Keratinocyte (primary cell): ENCODE results near the gene PPP2R5E. TPM values are rescaled to one million over a fixed set of nuclear protein-coding genes. Genes with fewer than 3 reads are reported as not detected.

Source experiments
- DNase-seq: peaks from one replicate; pipeline ENCODE4 v3.0.0-alpha.2; 2011; ENCODE audit warnings: low read depth, missing footprints, low spot score
- FAIRE-seq: peaks from 2 replicates; lab custom pipeline; 2011; peaks lifted over from hg19 to GRCh38; lab: Jason Lieb, UNC
- H2AFZ ChIP-seq: 2 replicates; pipeline ENCODE4 v1.6.0; 2012; ENCODE audit warnings: low read length, control low read depth, inconsistent platforms; ENCODE audit not compliant: control insufficient read depth
- H3K27ac ChIP-seq: 2 replicates; pipeline ENCODE4 v1.5.1; 2011; ENCODE audit warnings: low read length; ENCODE audit not compliant: control insufficient read depth, insufficient read depth
- H3K27me3 ChIP-seq: 3 replicates; pipeline ENCODE4 v1.6.0; 2011; ENCODE audit warnings: low read length; ENCODE audit not compliant: control insufficient read depth, insufficient read depth; ENCODE audit errors: extremely low read depth
- H3K36me3 ChIP-seq, 2 experiments: 2 replicates in 1 of 2; 3 replicates in 1 of 2; pipeline ENCODE4 v1.5.1; 2011; ENCODE audit warnings: low read length in 2 of 2, mild to moderate bottlenecking in 1 of 2; ENCODE audit not compliant: control insufficient read depth in 2 of 2, insufficient read depth in 2 of 2; ENCODE audit errors: extremely low read depth in 1 of 2
- H3K4me1 ChIP-seq: 3 replicates; pipeline ENCODE4 v1.5.1; 2011; ENCODE audit warnings: low read length; ENCODE audit not compliant: control insufficient read depth, insufficient read depth; ENCODE audit errors: extremely low read depth
- H3K4me2 ChIP-seq: 3 replicates; pipeline ENCODE4 v1.6.0; 2011; ENCODE audit warnings: low read depth, low read length; ENCODE audit not compliant: control insufficient read depth, insufficient read depth; ENCODE audit errors: extremely low read depth
- H3K4me3 ChIP-seq, 3 experiments: fragments of 200-600 bp in 1 of 3; sonication (generic) in 1 of 3; 2 replicates in 2 of 3; 3 replicates in 1 of 3; pipeline ENCODE4 v1.5.1; 2011 to 2016; ENCODE audit warnings: low read length in 3 of 3, mild to moderate bottlenecking in 3 of 3, control low read depth in 2 of 3, inconsistent platforms in 1 of 3, low read depth in 1 of 3, mixed read lengths in 1 of 3, mixed run types in 1 of 3, moderate library complexity in 1 of 3; ENCODE audit not compliant: control insufficient read depth in 2 of 3, insufficient read depth in 2 of 3; ENCODE audit errors: extremely low read depth in 1 of 3
- H3K79me2 ChIP-seq: 2 replicates; pipeline ENCODE4 v1.6.0; 2012; ENCODE audit warnings: low read length; ENCODE audit not compliant: control insufficient read depth, insufficient read depth
- H3K9ac ChIP-seq: 3 replicates; pipeline ENCODE4 v1.6.0; 2011; ENCODE audit warnings: low read length; ENCODE audit not compliant: control insufficient read depth, insufficient read depth; ENCODE audit errors: extremely low read depth
- H3K9me1 ChIP-seq: 3 replicates; pipeline ENCODE4 v1.6.0; 2011; ENCODE audit warnings: low read length; ENCODE audit not compliant: control insufficient read depth, insufficient read depth; ENCODE audit errors: extremely low read depth
- H3K9me3 ChIP-seq: 2 replicates; pipeline ENCODE4 v1.5.1; 2012; ENCODE audit warnings: low read depth, low read length; ENCODE audit not compliant: control insufficient read depth
- H4K20me1 ChIP-seq: 3 replicates; pipeline ENCODE4 v1.6.0; 2011; ENCODE audit warnings: low read length; ENCODE audit not compliant: control insufficient read depth, insufficient read depth; ENCODE audit errors: extremely low read depth
- EZH2 ChIP-seq: IDR thresholded peaks from one replicate; pipeline ENCODE4 v1.6.1; 2012; ENCODE audit warnings: inconsistent platforms, mild to moderate bottlenecking, low read length, moderate library complexity
- dilution Hi-C: fragments of 300-500 bp; cut with MboI; formaldehyde crosslinking; loops from one replicate; pipeline ENCODE4 v1.7.0; 2020; ENCODE audit warnings: low sequenced_read_pairs; ENCODE audit not compliant: extremely low pct_ligation_motif_present
- polyA plus RNA-seq, 5 experiments: library from polyadenylated mRNA; depleted of rRNA in 3 of 5; stranded (reverse) in 3 of 5; stranded (forward) in 1 of 5; unstranded in 1 of 5; fragments of >200 nt; gene quantifications; 1 replicate in 1 of 5; 2 replicates in 3 of 5; 3 replicates in 1 of 5; pipeline versions ENCODE4 v1.2.1 to v1.2.3, GENCODE V29; 2011 to 2012; ENCODE audit warnings: missing spikeins in 2 of 5, low read depth in 1 of 5, low replicate concordance in 1 of 5
- TF ChIP-seq, protein P1 (sequence below), 3 experiments: IDR thresholded peaks in 1 of 3; conservative IDR thresholded peaks in 1 of 3; optimal IDR thresholded peaks in 1 of 3; 2 replicates in 2 of 3; 3 replicates in 1 of 3; pipeline versions ENCODE3 to v1.5.1; 2011; ENCODE audit warnings: low read length in 3 of 3, mild to moderate bottlenecking in 3 of 3, moderate library complexity in 2 of 3, control low read depth in 1 of 3, inconsistent platforms in 1 of 3; ENCODE audit not compliant: insufficient read depth in 2 of 3; ENCODE audit errors: extremely low read depth in 1 of 3

PPP2R5E gene
- polyA plus RNA-seq, 1 donor (not counting 4 experiments of a cell fraction or from before 2014, with no cell fraction given): 22.7 TPM

DNA sequence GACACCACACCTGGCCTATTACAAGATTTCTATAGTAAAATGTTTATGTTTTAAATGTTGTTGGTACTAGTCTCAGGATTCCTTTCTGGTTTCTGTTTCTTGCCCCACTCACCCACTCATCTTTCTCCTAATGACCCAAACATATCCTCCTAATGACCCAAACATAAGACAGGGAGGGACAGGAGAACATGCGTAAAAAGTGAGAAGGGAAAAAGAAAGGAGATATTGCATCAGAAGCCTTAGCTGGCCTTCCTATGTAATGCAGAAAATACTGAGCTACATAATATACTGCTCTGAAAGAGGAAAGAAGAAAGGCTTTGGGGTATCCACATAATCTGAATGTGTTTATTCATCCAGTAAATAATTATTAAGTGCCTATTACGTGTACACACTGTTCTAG, 119.8 kb downstream of the PPP2R5E start:
- no peaks in the 10 kb centered on the region for H3K9me1 ChIP-seq
- no peaks in the 10 kb centered on the region for H3K4me1 ChIP-seq
- H3K4me2 ChIP-seq: no peak overlapping the region
- H3K36me3 ChIP-seq: peaks cover 0 to 6% of the 10 kb centered on the region in 2 experiments
- dilution Hi-C loops: no loop called here
- TF ChIP-seq EZH2: no peak
- TF ChIP-seq, protein P1, sequence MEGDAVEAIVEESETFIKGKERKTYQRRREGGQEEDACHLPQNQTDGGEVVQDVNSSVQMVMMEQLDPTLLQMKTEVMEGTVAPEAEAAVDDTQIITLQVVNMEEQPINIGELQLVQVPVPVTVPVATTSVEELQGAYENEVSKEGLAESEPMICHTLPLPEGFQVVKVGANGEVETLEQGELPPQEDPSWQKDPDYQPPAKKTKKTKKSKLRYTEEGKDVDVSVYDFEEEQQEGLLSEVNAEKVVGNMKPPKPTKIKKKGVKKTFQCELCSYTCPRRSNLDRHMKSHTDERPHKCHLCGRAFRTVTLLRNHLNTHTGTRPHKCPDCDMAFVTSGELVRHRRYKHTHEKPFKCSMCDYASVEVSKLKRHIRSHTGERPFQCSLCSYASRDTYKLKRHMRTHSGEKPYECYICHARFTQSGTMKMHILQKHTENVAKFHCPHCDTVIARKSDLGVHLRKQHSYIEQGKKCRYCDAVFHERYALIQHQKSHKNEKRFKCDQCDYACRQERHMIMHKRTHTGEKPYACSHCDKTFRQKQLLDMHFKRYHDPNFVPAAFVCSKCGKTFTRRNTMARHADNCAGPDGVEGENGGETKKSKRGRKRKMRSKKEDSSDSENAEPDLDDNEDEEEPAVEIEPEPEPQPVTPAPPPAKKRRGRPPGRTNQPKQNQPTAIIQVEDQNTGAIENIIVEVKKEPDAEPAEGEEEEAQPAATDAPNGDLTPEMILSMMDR (optimal IDR thresholded peaks at IDR 0.05 in 1 of 3, IDR thresholded peaks at IDR 0.05 in 1 of 3, conservative IDR thresholded peaks at IDR 0.05 in 1 of 3; ENCODE audit: extremely low read depth in 1 of 3, insufficient read depth in 2 of 3, low read length in 3 of 3): no peak
- H3K79me2 ChIP-seq: peaks cover 12% of the 10 kb centered on the region
- DNase-seq (no peak), FAIRE-seq (no peak)
- H3K9ac ChIP-seq: no peak overlapping the region
- H3K9me3 ChIP-seq: no peaks in the 10 kb centered on the region
- H2AFZ ChIP-seq: no peak overlapping the region
- no peak overlapping the region for H3K4me3 ChIP-seq
- no peak overlapping the region for H3K27ac ChIP-seq
- no peaks in the 10 kb centered on the region for H4K20me1 ChIP-seq
- no peaks in the 10 kb centered on the region for H3K27me3 ChIP-seq

DNA sequence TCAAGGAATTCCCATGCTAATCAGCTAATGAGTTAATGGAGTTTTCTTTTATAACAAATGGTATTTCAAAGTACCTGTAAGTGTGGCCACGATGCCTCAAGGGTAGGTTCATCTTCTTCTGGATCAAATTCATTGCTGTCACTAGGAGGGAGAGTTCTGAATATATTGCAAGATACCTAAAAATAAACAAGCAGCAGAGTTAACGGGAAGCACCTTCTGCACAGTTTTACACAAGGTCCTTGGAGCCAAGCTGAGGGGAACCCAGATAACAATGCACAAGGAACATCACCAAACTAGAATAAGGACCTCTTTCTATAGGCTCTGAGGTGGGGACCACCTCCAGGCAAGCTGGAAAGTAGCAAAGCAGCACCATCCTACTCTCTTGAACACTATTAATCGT, 121.3 kb downstream of the PPP2R5E start:
- dilution Hi-C loops: no loop called here
- no peak for FAIRE-seq

More for the DNA sequence above, 121.3 kb downstream of the PPP2R5E start:
- H3K9ac ChIP-seq: no peak overlapping the region
- no peak for DNase-seq
- H3K9me1 ChIP-seq: no peaks in the 10 kb centered on the region
- H3K79me2 ChIP-seq: peaks cover 12% of the 10 kb centered on the region
- no peak overlapping the region for H3K4me2 ChIP-seq
- no peak overlapping the region for H2AFZ ChIP-seq
- H4K20me1 ChIP-seq: no peaks in the 10 kb centered on the region
- H3K4me3 ChIP-seq: no peak overlapping the region
- TF ChIP-seq, protein P1 (optimal IDR thresholded peaks at IDR 0.05 in 1 of 3, IDR thresholded peaks at IDR 0.05 in 1 of 3, conservative IDR thresholded peaks at IDR 0.05 in 1 of 3; ENCODE audit: extremely low read depth in 1 of 3, insufficient read depth in 2 of 3, low read length in 3 of 3): no peak
- no peak for TF ChIP-seq EZH2
- no peak overlapping the region for H3K27ac ChIP-seq
- H3K4me1 ChIP-seq: no peaks in the 10 kb centered on the region
- H3K9me3 ChIP-seq: no peaks in the 10 kb centered on the region
- no peaks in the 10 kb centered on the region for H3K27me3 ChIP-seq
- H3K36me3 ChIP-seq: peaks cover 0 to 6% of the 10 kb centered on the region in 2 experiments
